ENCODE results near the gene YAE1.
A peak's percentile ranks its signal among the peaks of the same experiment; 100 is the strongest.
"Not testable (repeated sequence)": the region's sequence is repeated elsewhere in the genome, so short reads cannot be mapped to it uniquely, and the experiment has no call there.

The YAE1 gene

GRCh38 chr7:39566023-39566921 is at the start of gene YAE1:
Gene YAE1, plus strand, starts transcription at chr7:39566404. Its CDS starts 15 bp downstream, at chr7:39566419.
- DNase-seq = peak; percentile 55 to 94

GRCh38 chr7:39516498-39516897 is 49.7 kb upstream of the YAE1 start:
- no peak for DNase-seq

GRCh38 chr7:39517240-39517639 is 49.0 kb upstream of the YAE1 start:
- DNase-seq = no peak

- DNase-seq = no peak
These were observed 40.3 kb upstream of the YAE1 start for GRCh38 chr7:39525926-39526325.

- no peak for DNase-seq
These were observed 39.5 kb upstream of the YAE1 start for GRCh38 chr7:39526666-39527065.

- DNase-seq = no peak
These were observed 38.9 kb upstream of the YAE1 start for GRCh38 chr7:39527296-39527695.

GRCh38 chr7:39527951-39528350 is 38.3 kb upstream of the YAE1 start:
- no peak for DNase-seq

GRCh38 chr7:39528849-39529248 is 37.4 kb upstream of the YAE1 start:
- DNase-seq = no peak

- no peak for DNase-seq
These were observed 36.6 kb upstream of the YAE1 start for GRCh38 chr7:39529582-39529981.

- no peak for DNase-seq
These were observed 35.2 kb upstream of the YAE1 start for GRCh38 chr7:39530971-39531370.

GRCh38 chr7:39531818-39532217 is 34.4 kb upstream of the YAE1 start:
- no peak for DNase-seq

- DNase-seq = no peak
These were observed 33.4 kb upstream of the YAE1 start for GRCh38 chr7:39532832-39533231.

- no peak for DNase-seq
These were observed 31.6 kb upstream of the YAE1 start for GRCh38 chr7:39534599-39534998.

- no peak for DNase-seq
These were observed 31.1 kb upstream of the YAE1 start for GRCh38 chr7:39535064-39535463.

GRCh38 chr7:39535720-39536119 is 30.5 kb upstream of the YAE1 start:
- DNase-seq = no peak

- no peak for DNase-seq
These were observed 29.3 kb upstream of the YAE1 start for GRCh38 chr7:39536951-39537350.

GRCh38 chr7:39539816-39540215 is 26.4 kb upstream of the YAE1 start:
- no peak for DNase-seq

GRCh38 chr7:39540320-39540719 is 25.9 kb upstream of the YAE1 start:
- DNase-seq = no peak

- DNase-seq = no peak
These were observed 24.7 kb upstream of the YAE1 start for GRCh38 chr7:39541511-39541910.

GRCh38 chr7:39544774-39545173 is 21.4 kb upstream of the YAE1 start:
- DNase-seq = not testable (repeated sequence)

GRCh38 chr7:39547336-39547735 is 18.9 kb upstream of the YAE1 start:
- DNase-seq = no peak

- no peak for DNase-seq
These were observed 15.8 kb upstream of the YAE1 start for GRCh38 chr7:39550411-39550810.

GRCh38 chr7:39553436-39553835 is 12.8 kb upstream of the YAE1 start:
- no peak for DNase-seq

GRCh38 chr7:39554583-39555165 is 11.5 kb upstream of the YAE1 start:
- DNase-seq = no peak

GRCh38 chr7:39557222-39557621 is 9.0 kb upstream of the YAE1 start:
- DNase-seq = no peak

Data from NCI-H446 (cell line).